Stimulated activated CD8-positive, alpha-beta memory T cell treated with anti-CD3 and anti-CD28 coated beads, Interleukin-4, amount 100 ng/mL, for 4 hours (primary cell): ENCODE measurements around the gene SYCP2.
"Not testable (repeated sequence)": the region's sequence is repeated elsewhere in the genome, so short reads cannot be mapped to it uniquely, and the experiment has no call there.

ENCODE experiments used
- DNase-seq, 2 donors: peaks; one replicate each; pipeline ENCODE4 v3.0.0-alpha.2; 2020; ENCODE audit warnings: low read depth in 2 of 2, low spot score in 1 of 2

SYCP2 gene

DNA sequence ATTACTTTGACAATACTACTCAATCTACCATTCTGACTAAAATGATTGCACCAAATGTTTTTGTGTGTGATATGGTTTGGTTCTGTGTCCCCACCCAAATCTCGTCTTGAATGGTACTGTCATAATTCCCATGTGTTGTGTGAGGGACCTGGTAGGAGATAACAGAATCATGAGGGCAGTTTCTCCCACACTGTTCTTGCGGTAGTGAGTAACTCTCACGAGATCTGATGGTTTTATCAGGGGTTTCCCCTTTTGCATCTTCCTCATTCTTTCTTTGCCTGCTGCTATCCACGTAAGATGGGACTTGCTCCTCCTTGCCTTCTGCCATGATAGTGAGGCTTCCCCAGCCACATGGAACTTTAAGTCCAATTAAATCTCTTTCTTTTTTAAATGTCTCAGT, 20.8 kb downstream of the SYCP2 start:
- DNase-seq = no peak

DNA sequence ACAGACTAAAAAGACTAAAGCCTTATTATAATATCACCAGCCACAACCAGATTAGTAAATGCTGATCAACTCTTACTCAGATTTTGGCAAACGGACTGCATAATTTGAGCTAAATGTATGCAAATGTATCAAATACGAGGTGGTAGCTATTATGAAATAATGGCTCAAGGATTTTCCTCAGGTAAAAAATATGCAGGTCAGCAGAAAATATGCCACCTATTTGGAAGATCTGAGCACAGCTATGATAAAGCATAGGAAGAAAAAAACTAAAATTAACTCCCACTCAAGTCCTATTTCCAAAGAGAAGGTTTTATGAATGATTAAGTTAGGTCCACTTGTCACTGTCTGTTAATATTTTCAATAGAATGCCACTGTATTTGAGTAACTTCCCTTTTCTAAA, 22.4 kb downstream of the SYCP2 start:
- no peak for DNase-seq

DNA sequence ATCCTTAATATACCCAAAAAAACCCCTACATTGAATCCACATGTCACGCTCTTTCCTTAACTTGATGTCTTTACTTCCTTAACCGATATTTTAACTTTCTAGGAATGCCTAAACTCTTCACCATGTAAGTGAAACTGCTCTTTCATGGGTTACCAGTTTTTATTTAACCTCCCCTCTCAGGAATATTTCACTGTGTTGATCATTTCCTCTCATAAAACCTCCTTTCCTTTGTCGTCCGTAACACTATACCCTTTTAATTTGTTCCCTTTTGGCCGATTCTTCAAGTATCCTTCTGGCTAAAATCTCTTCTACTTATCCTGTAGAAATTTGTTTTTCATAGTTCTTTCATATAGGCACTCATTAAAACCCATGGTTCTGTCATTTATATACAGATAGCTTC, 24.6 kb downstream of the SYCP2 start:
- DNase-seq = no peak

DNA sequence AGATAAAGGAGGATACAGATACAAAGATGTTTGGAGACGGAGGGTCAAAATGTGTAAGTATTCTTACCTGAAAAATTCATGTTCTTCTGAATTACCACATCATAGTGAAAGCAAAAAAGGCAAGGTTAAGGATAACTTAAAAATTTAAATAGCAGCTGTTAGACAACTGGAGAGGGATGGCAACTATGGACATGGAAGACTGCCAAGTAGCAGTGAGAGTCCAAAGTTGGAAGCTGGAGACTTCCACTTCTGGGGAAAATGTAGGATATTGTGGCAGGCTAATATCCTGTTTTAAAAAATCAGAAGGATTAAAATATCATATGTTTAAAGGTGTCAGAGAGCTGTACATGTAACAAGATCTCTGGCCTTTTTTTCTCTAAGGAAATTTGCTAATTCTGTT, 29.8 kb downstream of the SYCP2 start:
- no peak for DNase-seq

DNA sequence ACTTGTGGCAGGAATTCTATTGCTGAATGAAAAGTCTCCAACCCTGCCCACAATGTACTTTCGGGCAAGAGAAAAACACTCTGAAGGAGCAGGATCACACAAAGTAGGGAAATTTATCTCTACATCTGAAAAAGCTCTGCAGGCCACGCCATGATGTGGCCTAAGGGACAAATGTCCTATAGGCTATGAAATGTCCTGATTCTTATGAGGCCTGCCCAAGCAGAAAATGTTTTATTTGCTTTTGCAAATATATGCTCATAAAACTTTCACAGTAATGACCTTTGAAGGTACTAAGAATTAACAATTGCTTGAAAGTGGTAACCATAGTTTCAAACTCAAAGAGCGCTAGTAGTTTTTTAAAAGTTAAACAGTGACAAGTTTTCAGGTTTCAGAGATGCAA, 31.0 kb downstream of the SYCP2 start:
- DNase-seq = no peak

DNA sequence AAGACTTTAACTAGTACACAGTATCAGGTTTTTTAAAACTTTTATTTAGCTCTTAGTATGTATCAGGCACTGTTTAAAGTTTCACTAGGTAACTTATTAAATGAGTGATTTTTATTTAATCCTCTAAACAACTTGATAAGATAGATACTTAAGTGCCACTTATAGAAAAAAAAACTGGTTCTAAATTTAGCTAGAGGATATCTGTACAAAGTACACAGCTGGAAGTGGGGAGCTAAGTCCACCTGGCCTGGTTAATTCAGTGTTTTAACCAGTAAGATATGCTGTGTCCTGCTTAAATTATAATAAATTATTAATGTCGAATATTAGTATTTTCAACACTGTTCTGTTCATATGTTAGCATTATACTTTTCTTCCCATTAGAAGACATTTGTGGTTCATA, 37.5 kb downstream of the SYCP2 start:
- no peak for DNase-seq

DNA sequence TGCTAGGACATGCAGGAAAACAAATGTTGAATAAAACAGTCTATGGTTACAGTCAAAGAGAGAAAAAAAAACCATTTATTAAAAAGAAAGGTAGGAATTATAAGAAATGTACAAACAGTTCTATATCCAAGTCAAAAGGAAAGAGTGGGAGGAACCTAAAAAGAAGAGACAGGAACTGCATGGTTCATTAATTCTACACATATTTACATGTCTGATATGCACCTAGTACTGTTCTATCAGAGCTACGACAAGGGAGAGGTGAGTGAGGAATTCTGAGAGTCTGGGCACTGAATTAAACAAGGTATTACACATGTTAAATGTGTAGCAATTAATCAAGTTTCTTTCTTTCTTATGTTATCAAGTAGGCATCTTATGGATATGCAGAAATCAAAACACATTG, 41.9 kb downstream of the SYCP2 start:
- DNase-seq = no peak

DNA sequence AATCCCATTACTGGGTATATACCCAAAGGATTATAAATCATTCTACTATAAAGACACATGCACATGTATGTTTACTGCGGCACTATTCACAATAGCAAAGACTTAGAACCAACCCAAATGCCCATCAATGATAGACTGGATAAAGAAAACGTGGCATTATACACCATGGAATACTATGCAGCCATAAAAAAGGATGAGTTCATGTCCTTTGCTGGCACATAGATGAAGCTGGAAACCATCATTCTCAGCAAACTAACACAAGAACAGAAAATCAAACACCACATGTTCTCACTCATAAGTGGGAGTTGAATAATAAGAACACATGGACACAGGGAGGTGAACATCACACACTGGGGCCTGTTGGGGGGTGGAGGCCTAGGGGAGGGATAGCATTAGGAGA, 43.4 kb downstream of the SYCP2 start:
- DNase-seq = not testable (repeated sequence)

DNA sequence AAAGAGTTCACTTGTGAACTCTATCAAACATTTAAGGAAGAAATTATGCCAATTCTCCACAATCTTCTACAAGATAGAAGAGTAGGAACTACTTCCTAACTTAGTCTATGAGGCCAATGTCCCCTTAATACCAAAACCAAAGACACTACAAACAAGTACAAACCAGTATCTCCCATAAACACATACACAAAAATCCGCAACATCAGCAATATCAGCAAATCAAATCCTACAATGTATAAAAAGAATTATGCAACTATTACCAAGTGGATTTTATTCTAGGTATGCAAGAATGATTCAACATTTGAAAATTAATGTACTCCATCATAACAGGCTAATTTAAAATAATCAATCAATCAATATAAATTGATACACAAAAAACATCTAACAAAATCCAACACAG, 45.4 kb downstream of the SYCP2 start:
- DNase-seq = no peak

DNA sequence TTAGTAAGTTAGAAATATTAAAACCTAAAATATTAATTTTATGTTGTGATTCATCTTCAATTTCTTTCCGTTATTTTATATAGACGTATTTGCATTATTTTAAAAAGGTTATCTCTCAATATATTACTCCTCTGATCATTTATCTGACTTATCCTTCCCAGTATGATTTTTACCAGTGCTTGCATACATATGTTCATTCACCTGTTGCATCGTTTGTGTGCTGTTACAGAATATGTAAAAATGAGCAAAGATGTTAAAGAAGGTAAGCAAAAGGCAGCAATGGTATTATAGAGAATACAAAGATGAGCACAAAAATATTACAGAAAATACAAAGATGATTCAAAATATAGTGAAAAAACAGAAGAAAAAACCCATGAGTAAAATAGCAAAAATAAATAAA, 48.9 kb downstream of the SYCP2 start:
- no peak for DNase-seq

DNA sequence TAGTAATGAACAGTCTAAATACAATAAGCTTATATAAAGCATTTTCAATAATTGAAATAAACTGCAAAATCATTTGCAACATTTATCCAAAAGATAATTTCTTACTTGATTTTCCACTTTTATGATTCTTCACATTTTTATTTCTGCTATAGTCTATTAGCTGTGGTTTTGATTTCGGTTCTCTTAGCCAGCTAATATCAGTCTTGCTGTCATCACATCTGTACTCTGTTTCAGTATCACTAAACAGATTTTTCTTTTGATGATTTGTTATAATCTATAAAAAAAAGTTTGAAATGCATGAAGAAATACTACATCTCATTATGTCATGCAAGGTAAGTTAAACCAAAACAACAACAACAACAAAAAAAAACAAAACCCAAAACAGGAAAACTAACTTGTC, 53.2 kb downstream of the SYCP2 start:
- no peak for DNase-seq

DNA sequence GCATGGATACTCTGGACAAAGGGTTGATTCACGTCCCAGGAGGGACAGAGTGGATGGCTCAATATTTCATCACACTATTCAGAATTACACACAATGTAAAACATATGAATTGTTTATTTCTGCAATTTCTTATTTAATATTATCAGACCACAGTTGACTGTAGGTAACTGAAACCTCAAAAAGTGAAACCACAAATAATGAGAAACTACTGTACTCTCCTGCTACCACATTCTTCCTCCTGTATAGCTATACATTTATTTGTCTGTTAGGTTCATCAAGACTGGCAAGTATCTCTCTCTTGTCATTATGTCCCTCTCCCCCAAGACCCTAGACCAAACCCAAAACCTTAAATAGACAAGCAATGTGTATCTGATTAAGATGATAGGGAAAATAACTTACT, 60.0 kb downstream of the SYCP2 start:
- DNase-seq = no peak

DNA sequence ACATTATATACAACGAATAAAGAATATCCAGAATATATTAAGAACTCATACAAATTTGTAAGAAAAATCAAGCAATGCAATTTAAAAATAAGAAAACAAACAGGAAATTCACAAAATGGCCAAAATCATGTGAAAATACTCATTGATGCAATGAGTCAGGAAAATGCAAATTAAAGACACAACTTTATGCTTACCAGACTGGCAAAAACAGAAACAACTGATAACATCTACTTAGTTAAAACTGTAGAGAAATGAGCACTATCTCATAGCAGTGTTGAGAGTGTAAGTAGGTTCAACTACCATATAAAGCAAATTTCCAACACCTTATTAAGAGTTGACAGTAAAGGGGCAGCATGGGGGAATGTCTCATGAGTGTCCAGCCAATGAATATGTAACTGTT, 62.3 kb downstream of the SYCP2 start:
- no peak for DNase-seq

DNA sequence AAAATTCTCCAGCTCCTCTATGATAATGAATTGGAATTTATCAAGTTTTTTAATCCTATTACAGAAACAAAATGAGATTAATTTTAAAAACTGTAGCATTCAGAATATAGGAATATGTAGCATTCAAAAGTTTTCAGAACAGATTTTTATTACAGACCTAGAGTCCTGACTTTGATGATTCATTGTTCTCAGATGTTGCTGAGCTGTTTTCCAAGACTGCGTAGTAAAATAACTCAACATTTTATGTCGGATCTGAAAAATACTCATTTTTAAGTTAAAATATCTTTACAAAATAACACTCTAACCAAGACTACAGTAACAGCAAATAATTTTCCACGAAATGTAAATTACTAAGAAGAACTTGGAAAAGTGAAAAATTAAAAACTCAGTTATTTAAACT, 67.1 kb downstream of the SYCP2 start:
- DNase-seq = no peak

DNA sequence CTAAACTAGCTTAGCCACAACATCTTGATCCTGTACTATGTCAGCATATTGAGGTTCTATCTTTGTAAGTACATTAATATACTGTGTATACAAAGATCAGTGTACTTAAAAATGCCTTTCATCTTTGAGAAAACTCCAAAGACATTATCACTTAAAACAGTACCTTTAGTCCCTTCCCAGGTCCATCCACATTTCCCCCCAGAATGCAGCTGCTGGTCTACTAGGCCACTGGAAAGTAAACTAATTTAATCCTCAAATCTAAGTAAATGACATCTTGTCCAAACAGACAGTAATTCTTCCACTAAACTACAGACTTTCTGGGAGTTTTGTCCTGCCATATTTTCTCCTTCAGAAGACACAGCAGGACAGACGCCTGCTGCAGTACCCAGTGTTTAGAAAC, 68.7 kb downstream of the SYCP2 start:
- no peak for DNase-seq

DNA sequence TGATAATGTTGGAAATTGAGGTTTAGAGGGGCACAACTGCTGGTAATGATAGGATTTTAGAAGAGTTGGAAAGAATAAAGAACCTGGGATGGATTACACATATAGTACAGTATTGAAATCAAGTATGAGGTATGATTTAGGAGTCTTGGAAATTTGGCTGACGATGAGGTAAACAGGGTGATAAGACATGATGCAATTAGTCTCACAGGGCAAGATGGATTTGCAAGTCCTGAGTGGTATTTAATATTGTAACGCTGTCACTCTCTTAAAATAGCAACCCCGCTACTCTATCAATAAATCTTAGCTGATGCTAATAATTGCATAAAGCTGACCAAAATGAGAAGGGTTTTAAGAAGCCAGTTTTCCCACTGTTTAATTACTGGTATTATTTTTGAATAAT, 70.4 kb downstream of the SYCP2 start:
- DNase-seq = no peak

DNA sequence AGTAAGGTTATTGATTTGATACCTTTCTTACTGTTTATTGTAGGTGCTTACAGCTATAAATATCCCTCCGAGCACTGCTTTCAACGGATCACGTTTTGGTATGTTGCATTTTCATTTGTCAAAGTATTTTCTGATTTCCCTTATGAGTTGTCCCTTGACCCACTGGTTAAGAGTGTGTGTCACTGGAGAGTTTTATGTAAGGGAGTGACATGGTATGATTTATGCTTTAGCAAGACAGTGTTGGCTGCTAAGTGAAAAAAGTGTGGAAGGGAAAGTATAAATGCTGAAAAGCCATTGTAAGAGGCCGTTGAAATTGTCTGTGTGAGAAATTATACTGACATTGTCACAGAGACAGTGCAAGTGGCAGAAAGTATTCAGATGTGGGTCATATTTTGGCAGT, 72.0 kb downstream of the SYCP2 start:
- no peak for DNase-seq

DNA sequence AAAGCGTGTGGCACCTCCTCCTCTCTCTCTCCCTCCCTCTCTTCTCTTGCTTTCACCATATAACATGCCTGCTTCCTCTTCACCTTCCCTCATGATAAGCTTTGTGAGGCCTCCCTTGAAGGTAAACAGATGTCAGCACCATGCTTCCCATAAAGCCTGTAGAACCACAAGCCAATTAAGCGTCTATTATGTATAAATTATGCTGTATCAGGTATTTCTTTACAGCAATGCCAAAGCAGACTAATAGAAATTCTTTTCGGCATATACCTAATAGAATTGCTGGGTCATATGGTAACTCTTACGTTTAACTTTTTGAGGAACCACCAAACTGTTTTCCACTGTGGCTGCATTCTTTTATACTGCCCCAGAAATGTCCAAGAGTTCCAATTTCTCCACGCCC, 75.0 kb downstream of the SYCP2 start:
- no peak for DNase-seq

DNA sequence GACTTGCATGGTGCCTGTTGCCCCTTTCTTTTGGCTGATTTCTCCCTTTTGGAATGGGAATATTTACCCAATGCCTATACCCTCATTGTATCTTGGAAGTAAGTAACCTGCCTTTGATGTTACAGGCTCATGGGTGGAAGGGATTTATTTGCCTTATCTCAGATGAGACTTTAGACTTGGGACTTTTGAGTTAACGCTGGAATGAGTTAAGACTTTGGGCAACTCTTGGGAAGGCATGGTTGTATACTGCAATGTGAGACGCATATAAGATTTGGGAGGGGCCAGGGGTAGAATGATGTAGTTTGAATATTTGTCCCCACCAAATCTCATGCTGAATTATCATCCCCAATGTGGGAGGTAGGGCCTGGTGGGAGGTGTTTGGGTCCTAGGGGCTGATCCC, 75.5 kb downstream of the SYCP2 start:
- no peak for DNase-seq

DNA sequence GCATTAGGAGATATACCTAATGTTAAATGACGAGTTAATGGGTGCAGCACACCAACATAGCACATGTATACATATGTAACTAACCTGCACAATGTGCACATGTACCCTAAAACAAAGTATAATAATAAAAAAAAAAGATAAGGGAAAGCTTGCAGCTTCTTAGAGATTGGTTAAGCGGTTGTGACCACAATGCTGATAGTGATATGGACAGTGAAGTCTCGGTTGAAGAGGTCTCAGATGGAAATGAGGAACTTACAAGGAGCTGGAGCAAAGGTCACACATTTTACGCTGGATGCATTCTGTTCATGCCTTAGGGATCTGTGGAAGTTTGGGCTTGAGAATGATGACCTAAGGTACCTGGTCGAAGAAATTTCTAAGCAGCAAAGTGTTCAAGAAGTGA, 76.5 kb downstream of the SYCP2 start:
- DNase-seq = not testable (repeated sequence)

DNA sequence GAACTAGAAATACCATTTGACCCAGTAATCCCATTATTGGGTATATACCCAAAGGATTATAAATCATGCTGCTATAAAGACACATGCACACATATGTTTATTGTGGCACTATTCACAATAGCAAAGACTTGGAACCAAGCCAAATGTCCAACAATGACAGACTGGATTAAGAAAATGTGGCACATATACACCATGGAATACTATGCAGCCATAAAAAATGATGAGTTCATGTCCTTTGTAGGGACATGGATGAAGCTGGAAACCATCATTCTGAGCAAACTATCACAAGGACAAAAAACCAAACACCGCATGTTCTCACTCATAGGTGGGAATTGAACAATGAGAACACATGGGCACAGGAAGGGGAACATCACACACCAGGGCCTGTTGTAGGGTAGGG, 76.9 kb downstream of the SYCP2 start:
- DNase-seq = not testable (repeated sequence)

DNA sequence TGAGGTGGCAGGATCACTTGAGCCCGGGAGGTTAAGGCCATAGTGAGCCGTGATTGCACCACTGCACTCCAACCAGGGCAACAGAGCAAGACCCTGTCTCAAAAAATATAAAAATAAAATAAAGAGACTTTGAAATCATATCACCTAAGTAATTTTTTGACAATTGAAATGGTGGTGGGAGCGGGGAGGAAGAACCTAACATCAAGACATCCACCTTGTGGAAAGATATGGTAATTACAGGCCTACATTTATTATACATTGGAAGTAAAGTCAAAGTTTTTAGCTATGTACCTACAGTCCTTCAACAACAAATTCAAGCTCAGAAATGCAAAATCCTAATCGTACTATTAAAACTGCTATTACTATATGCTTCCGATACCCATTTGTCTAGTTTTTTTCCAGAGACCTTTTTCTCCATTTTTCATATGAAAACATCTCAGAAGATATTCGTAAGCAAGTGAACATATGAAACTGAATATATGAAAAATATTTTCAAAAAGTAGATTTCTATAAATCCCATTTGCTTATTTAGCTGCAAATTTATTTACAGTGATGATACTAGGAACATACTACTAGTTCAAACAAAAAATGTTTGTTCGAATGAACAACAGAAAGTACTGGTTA, 83.3 kb downstream of the SYCP2 start:
- no peak for DNase-seq

DNA sequence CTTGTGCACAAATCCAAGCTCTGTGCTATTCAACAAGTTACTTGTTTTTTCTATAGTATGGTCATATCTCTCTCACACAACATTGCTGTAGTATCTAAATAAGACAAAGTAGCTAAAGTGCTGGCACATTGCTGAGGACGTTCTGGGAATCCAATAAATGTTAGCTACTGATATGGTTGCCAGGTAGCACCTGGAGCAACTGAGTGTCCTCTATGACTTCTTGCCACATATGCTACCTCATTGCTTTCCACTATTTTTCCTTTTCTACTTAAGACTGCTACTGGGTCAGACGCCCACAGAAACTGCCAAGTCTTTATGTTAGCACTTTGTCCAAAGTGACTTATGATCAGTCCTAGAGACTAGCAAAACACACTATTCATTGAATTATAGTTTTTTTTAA, 85.3 kb downstream of the SYCP2 start:
- no peak for DNase-seq

DNA sequence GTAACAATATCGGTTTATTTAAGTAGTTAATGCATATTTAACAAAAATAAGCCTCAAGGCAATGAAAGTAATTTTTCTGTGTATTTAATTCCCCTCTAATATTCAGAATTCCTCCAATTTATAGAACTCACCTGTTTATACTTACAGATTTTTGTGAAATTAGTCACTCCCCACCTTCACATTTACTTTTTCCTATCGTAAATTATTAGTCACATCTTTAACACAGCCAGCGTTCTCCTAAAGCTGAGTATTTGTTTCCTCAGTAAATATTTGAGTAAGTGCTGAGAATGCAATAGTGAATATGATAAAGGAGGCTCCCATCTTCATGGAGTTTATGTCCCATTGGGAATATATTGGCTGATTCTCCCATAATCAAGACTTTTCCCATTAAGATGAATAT, 88.0 kb downstream of the SYCP2 start:
- DNase-seq = no peak
